Measurements from ENCODE around the gene BTBD9. TPM values are rescaled to one million over a fixed set of nuclear protein-coding genes. Genes with fewer than 3 reads are reported as not detected.

BTBD9 gene
- total RNA-seq, 1 experiment from 2014 or later = 10.8 TPM

DNA sequence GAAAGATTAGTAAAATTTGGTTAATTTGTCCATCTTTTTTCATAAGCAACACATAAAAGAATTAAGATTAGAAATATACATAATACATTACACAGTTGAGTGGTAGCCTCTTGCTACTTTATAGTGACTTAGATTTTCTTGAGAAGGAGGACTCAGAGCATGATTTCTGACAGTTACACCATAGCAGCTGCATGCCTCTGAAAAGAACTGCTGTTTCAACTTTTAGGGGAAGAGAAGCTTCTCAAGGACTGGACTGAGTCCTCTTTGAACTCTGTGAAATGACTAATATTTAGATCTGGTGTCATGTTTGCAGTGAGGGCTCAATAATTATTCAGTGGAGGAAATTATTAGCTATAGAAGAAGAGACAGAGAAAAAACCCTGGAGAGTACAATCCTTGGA, 272.5 kb downstream of the BTBD9 start:
- POLR2A ChIA-PET (ENCODE audit: unreplicated experiment) = no interaction called here
- Histone ChIP-seq H3K4me3 (no peak overlapping the region), H3K36me3 (ENCODE audit: low read depth) (no peaks in the 10 kb centered on the region), H3K27me3 (ENCODE audit: insufficient read depth, low read depth) (no peaks in the 10 kb centered on the region), H3K79me2 (ENCODE audit: low read depth) (no peaks in the 10 kb centered on the region), H3K4me2 (no peak overlapping the region), H3K9me2 (ENCODE audit: insufficient read depth) (no peaks in the 10 kb centered on the region), H3K27ac (no peak overlapping the region), H4K20me1 (ENCODE audit: insufficient read depth) (no peaks in the 10 kb centered on the region), H2AFZ (no peak overlapping the region), H3F3A (ENCODE audit: insufficient read depth, low read depth) (no peaks in the 10 kb centered on the region), H3K9me3 (ENCODE audit: insufficient read depth, low read depth) (no peaks in the 10 kb centered on the region), H3K4me1 (replicated peaks; ENCODE audit: insufficient read depth) (no peaks in the 10 kb centered on the region)
- no peak for DNase-seq
- TF ChIP-seq, protein P1, sequence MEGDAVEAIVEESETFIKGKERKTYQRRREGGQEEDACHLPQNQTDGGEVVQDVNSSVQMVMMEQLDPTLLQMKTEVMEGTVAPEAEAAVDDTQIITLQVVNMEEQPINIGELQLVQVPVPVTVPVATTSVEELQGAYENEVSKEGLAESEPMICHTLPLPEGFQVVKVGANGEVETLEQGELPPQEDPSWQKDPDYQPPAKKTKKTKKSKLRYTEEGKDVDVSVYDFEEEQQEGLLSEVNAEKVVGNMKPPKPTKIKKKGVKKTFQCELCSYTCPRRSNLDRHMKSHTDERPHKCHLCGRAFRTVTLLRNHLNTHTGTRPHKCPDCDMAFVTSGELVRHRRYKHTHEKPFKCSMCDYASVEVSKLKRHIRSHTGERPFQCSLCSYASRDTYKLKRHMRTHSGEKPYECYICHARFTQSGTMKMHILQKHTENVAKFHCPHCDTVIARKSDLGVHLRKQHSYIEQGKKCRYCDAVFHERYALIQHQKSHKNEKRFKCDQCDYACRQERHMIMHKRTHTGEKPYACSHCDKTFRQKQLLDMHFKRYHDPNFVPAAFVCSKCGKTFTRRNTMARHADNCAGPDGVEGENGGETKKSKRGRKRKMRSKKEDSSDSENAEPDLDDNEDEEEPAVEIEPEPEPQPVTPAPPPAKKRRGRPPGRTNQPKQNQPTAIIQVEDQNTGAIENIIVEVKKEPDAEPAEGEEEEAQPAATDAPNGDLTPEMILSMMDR (conservative IDR thresholded peaks at IDR 0.05) = no peak
- TF ChIP-seq EZH2 (IDR thresholded peaks at IDR 0.05; ENCODE audit: low read depth) = no peak
- no TSS peak for BruUV-seq (replicated peaks)
- CTCF ChIA-PET = no interaction called here
- intact Hi-C loops (cut with micrococcal nuclease; ENCODE audit: unreplicated experiment) = no loop called here

DNA sequence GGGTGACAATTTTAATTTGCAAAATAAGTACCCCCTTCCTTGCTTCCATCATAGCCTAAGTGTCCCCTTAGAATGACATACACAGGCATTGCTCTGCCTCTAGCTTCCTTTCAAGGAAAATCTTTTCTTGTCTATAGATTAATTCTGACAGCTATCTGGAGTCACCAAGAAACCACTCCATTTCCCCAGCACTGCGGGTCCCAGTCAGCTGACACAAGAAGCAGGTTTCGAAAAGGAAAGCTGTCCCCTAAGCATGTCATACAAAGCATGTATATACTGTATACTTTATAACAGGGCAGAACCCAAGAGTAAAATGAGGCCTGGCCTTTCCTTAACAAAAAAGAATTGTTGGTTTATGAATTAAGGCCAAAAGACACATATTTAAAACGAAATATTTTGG, 273.5 kb downstream of the BTBD9 start:
- Histone ChIP-seq H3K4me2 (no peak overlapping the region), H3F3A (ENCODE audit: insufficient read depth, low read depth) (no peaks in the 10 kb centered on the region), H3K4me1 (replicated peaks; ENCODE audit: insufficient read depth) (no peaks in the 10 kb centered on the region), H3K4me3 (no peak overlapping the region), H3K27ac (no peak overlapping the region), H2AFZ (no peak overlapping the region), H3K9me3 (ENCODE audit: insufficient read depth, low read depth) (no peaks in the 10 kb centered on the region), H4K20me1 (ENCODE audit: insufficient read depth) (no peaks in the 10 kb centered on the region), H3K27me3 (ENCODE audit: insufficient read depth, low read depth) (no peaks in the 10 kb centered on the region), H3K79me2 (ENCODE audit: low read depth) (no peaks in the 10 kb centered on the region), H3K9me2 (ENCODE audit: insufficient read depth) (no peaks in the 10 kb centered on the region), H3K36me3 (ENCODE audit: low read depth) (no peaks in the 10 kb centered on the region)
- ChIA-PET POLR2A (ENCODE audit: unreplicated experiment) (no interaction called here), CTCF (no interaction called here)
- TF ChIP-seq, protein P1 (conservative IDR thresholded peaks at IDR 0.05) = no peak
- no peak for TF ChIP-seq EZH2 (IDR thresholded peaks at IDR 0.05; ENCODE audit: low read depth)
- DNase-seq = no peak
- no TSS peak for BruUV-seq (replicated peaks)
- intact Hi-C loops (cut with micrococcal nuclease; ENCODE audit: unreplicated experiment) = no loop called here

DNA sequence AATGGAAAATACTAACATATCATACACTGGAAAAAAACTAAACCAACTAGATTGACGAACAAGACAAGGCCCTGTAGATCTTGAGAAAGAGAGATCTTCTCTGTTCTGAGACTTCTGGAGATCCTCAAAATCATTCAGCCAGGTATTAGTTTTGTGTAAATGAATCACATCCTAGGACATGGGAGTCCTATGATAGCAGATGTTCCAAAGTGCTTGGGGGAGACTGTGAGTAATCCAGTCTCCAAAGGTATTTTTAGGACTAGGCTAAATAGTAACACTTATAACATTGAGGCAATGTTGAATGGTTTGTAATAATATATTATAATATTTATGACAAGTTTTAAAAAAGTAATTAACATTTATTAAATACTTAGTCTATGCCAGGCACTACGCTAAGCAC, 275.0 kb downstream of the BTBD9 start:
- no peak overlapping the region for H2AFZ ChIP-seq
- H3F3A ChIP-seq (ENCODE audit: insufficient read depth, low read depth) = no peaks in the 10 kb centered on the region
- H3K27me3 ChIP-seq (ENCODE audit: insufficient read depth, low read depth) = no peaks in the 10 kb centered on the region
- POLR2A ChIA-PET (ENCODE audit: unreplicated experiment) = no interaction called here
- H3K9me3 ChIP-seq (ENCODE audit: insufficient read depth, low read depth) = no peaks in the 10 kb centered on the region
- CTCF ChIA-PET = no interaction called here
- H3K4me3 ChIP-seq = no peak overlapping the region
- no TSS peak for BruUV-seq (replicated peaks)
- no peak overlapping the region for H3K27ac ChIP-seq
- no peaks in the 10 kb centered on the region for H3K4me1 ChIP-seq (replicated peaks; ENCODE audit: insufficient read depth)
- H3K9me2 ChIP-seq (ENCODE audit: insufficient read depth) = no peaks in the 10 kb centered on the region
- H3K36me3 ChIP-seq (ENCODE audit: low read depth) = no peaks in the 10 kb centered on the region
- H4K20me1 ChIP-seq (ENCODE audit: insufficient read depth) = no peaks in the 10 kb centered on the region
- intact Hi-C loops (cut with micrococcal nuclease; ENCODE audit: unreplicated experiment) = no loop called here
- no peaks in the 10 kb centered on the region for H3K79me2 ChIP-seq (ENCODE audit: low read depth)
- TF ChIP-seq, protein P1 (conservative IDR thresholded peaks at IDR 0.05) = no peak
- TF ChIP-seq EZH2 (IDR thresholded peaks at IDR 0.05; ENCODE audit: low read depth) = no peak
- no peak for DNase-seq
- H3K4me2 ChIP-seq = no peak overlapping the region

All from PC-9 (cell line).